ENCODE results near the gene RNF14. TPM values are rescaled to one million over a fixed set of nuclear protein-coding genes. Genes with fewer than 3 reads are reported as not detected.

The RNF14 gene
- total RNA-seq, 4 donors from 2014 or later = 11.9 to 45.0 (median 23.6) TPM

DNA sequence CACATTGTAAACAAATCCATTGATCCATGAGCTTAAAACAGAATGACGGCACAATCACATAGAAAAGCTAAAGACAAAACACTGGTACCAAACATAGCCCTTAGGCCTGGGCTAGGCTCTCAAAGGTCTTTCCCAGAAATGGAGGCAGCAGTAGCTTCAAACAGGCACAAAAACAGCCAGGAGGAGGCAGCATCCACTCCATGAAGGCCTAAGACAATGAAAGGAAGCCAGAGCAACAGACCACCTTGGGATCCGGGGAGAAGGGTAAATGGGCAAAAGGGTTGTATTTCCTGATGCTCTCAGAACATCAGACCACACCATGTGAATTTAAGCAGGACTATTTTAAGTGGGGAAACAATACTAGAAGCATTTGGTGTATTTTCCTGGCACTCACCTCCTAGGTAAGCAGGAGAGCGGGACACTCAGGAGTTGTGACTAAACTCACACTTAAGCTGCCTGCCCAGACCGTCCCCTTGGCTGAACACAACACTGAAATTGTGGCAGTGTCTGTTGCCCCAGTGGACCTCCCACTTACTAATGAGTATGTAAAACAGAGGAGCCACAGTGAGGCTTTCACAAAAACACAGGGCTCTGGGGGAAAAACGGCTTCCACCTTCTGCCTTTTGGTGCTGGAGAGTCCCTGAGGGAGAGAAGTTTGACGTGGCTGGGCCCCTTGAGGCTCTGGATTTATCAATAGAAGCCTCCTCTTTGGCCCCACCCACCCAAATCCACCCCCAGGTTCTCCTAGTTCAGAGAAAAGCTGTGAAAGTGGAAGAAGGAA, 32.0 kb downstream of the RNF14 start:
- H3K27ac ChIP-seq = no peak overlapping the region
- TF ChIP-seq, protein P1, sequence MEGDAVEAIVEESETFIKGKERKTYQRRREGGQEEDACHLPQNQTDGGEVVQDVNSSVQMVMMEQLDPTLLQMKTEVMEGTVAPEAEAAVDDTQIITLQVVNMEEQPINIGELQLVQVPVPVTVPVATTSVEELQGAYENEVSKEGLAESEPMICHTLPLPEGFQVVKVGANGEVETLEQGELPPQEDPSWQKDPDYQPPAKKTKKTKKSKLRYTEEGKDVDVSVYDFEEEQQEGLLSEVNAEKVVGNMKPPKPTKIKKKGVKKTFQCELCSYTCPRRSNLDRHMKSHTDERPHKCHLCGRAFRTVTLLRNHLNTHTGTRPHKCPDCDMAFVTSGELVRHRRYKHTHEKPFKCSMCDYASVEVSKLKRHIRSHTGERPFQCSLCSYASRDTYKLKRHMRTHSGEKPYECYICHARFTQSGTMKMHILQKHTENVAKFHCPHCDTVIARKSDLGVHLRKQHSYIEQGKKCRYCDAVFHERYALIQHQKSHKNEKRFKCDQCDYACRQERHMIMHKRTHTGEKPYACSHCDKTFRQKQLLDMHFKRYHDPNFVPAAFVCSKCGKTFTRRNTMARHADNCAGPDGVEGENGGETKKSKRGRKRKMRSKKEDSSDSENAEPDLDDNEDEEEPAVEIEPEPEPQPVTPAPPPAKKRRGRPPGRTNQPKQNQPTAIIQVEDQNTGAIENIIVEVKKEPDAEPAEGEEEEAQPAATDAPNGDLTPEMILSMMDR (IDR thresholded peaks at IDR 0.05) = no peak
- TF ChIP-seq POLR2A (IDR thresholded peaks at IDR 0.05) = no peak
- WGBS, 2 donors = 71 to 74% methylated on average over 6 of the region's 6 CpGs
- no peaks in the 10 kb centered on the region for H3K27me3 ChIP-seq
- no peak overlapping the region for H3K4me3 ChIP-seq
- DNase-seq = no peak
- intact Hi-C loops (cut with DNase I) = no loop called here
- H3K9me3 ChIP-seq = no peaks in the 10 kb centered on the region
- H3K4me1 ChIP-seq = peaks cover 0 to 15% (median 0%) of the 10 kb centered on the region in 3 donors
- H3K36me3 ChIP-seq = peaks cover 0 to 90% (median 24%) of the 10 kb centered on the region in 3 donors

DNA sequence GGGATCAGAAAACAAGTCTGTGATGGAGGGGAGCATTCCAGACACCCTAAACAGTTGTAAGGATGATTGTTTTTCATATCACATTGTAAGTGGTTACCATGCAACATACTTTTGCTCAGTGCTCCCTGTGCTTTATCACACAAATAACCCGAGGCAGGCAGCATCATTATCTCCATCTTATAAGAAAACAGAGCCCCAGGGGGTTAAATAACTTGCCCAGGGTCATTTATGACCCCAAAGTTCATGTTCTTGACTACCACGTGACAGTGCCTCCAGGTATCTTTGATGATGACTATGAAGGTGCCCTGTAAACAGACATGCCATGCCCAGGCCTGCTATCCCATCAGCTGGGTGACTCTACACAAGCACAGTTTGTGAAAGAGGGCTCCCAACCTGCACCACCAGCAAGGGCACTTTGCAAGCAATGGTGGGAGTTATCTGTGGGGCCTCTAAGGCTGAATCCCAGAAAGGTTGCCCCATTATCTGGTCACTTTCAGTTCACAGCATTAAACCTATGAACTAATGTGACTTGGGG, 34.4 kb downstream of the RNF14 start:
- no peak for DNase-seq
- no peak overlapping the region for H3K4me3 ChIP-seq

DNA sequence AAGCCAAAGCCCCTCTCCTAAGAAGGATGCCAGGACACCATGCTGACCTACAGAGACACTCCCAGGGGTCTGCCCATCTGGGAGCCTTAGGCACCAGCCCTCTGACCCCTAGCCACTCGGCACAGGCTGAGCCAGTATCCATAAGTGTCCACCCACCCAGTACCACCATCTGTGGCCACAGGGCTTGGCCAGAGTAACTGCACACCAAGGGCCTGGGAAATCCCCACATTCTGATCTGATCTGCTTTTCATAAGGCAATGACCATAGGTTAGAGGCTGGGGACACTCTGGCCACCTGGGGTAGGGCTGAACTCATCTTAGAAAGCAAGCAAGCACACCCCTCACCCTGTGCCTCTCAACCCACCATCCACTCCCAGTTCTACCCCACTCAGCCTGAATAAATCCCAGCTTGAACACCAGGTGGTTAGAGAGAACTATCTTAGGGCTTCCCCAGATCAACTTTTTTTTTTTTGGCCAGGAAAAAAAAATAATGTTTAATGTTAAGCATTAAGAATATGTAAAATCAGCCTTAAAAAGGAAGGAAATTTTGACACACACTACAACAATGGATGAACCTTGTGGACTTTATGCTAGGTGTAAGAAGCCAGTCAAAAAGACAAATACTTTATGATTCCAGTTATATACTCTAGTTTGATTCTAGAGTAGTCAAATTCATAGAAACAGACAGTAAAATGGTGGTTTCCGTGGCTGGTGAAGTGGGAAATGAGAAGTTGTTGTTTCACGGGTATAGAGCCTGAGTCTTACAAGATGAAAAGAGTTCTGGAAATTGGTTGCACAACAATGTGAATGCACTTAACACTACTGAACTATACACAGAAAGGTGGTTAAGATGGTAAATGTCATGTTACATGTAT, 37.7 kb downstream of the RNF14 start:
- Histone ChIP-seq H3K9me3 (no peaks in the 10 kb centered on the region), H3K27me3 (no peaks in the 10 kb centered on the region), H3K36me3 (peaks cover 0 to 66% (median 12%) of the 10 kb centered on the region in 3 donors), H3K27ac (no peak overlapping the region), H3K4me1 (peaks cover 0 to 18% (median 0%) of the 10 kb centered on the region in 3 donors), H3K4me3 (no peak overlapping the region)
- no peak for TF ChIP-seq POLR2A (IDR thresholded peaks at IDR 0.05)
- TF ChIP-seq, protein P1 (IDR thresholded peaks at IDR 0.05) = no peak
- no peak for DNase-seq
- 59 to 69% methylated on average over 2 of the region's 3 CpGs for WGBS, 2 donors
- intact Hi-C loops (cut with DNase I) = no loop called here

More for the DNA sequence above, 34.4 kb downstream of the RNF14 start:
- H3K9me3 ChIP-seq = no peaks in the 10 kb centered on the region
- intact Hi-C loops (cut with DNase I) = no loop called here
- H3K27me3 ChIP-seq = no peaks in the 10 kb centered on the region
- peaks cover 0 to 96% (median 24%) of the 10 kb centered on the region in 3 donors for H3K36me3 ChIP-seq
- H3K4me1 ChIP-seq = peaks cover 0 to 15% (median 0%) of the 10 kb centered on the region in 3 donors
- H3K27ac ChIP-seq = no peak overlapping the region
- WGBS, 2 donors = 33 to 75% methylated on average over 1 to 2 of the region's 2 CpGs
- no peak for TF ChIP-seq POLR2A (IDR thresholded peaks at IDR 0.05)
- TF ChIP-seq, protein P1 (IDR thresholded peaks at IDR 0.05) = no peak

DNA sequence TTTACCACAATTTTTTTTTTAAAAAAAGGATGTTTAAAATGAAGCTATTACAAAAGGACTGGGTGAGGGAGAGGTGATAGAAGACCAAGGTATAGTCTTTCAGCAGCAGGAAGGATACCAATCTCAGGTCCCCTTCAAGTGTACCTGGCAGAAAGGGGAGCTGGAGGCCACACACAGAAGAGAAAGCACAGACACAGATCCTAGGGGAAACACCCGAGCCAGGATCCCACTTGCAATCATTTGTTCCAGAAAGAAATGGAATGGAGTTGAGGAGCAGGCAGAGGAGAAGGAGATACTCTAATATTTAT, 38.3 kb downstream of the RNF14 start:
- no peak overlapping the region for H3K4me3 ChIP-seq
- peaks cover 0 to 23% (median 5%) of the 10 kb centered on the region in 3 donors for H3K4me1 ChIP-seq
- no peaks in the 10 kb centered on the region for H3K27me3 ChIP-seq
- DNase-seq = no peak
- intact Hi-C loops (cut with DNase I) = no loop called here
- 75 to 84% methylated on average over 1 of the region's 1 CpG for WGBS, 2 donors
- no peak for TF ChIP-seq POLR2A (IDR thresholded peaks at IDR 0.05)
- TF ChIP-seq, protein P1 (IDR thresholded peaks at IDR 0.05) = no peak
- H3K27ac ChIP-seq = no peak overlapping the region
- H3K36me3 ChIP-seq = peaks cover 0 to 60% (median 12%) of the 10 kb centered on the region in 3 donors
- H3K9me3 ChIP-seq = no peaks in the 10 kb centered on the region

DNA sequence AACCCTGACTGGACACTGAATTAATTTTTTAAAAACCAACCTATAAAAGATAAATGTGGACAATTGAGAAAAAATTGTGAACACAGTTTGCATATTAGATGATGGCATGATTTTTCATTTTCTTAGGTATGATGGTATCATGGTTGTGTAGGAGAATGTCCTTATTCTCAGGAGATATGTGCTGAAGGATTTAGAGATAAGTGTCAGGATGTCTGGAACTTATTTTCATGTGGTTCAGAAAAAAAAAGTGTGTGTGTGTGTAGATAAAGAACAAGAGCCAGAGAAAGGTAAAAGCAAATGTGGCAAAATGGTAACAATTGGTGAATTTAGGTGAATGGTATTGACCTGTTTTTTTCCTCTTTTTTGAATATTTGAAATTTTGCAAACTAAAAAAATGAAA, 39.9 kb downstream of the RNF14 start:
- no peak overlapping the region for H3K4me3 ChIP-seq
- H3K9me3 ChIP-seq = no peaks in the 10 kb centered on the region
- no peak for TF ChIP-seq POLR2A (IDR thresholded peaks at IDR 0.05)
- TF ChIP-seq, protein P1 (IDR thresholded peaks at IDR 0.05) = no peak
- H3K27me3 ChIP-seq = no peaks in the 10 kb centered on the region
- peaks cover 3 to 31% (median 11%) of the 10 kb centered on the region in 3 donors for H3K4me1 ChIP-seq
- no peak for DNase-seq
- no peak overlapping the region for H3K27ac ChIP-seq
- H3K36me3 ChIP-seq = peaks cover 0 to 44% (median 0%) of the 10 kb centered on the region in 3 donors
- intact Hi-C loops (cut with DNase I) = no loop called here

All from esophagus squamous epithelium (tissue), 5 donors.